GM12864 (cell line): ENCODE measurements around the gene GP5.

Experiments
- DNase-seq: peaks from one replicate; pipeline ENCODE4 v3.0.0-alpha.2; 2011; ENCODE audit warnings: low read depth
- H3K4me3 ChIP-seq: 2 replicates; pipeline ENCODE4 v1.5.1; 2011; ENCODE audit warnings: mild to moderate bottlenecking, low read depth, low read length, control low read depth
- CTCF ChIP-seq: IDR thresholded peaks from 2 replicates; pipeline ENCODE4 v1.5.1; 2011; ENCODE audit warnings: low read depth, mild to moderate bottlenecking, moderate library complexity, low read length, control low read depth, inconsistent platforms; ENCODE audit errors: missing control alignments

GP5 gene

DNA sequence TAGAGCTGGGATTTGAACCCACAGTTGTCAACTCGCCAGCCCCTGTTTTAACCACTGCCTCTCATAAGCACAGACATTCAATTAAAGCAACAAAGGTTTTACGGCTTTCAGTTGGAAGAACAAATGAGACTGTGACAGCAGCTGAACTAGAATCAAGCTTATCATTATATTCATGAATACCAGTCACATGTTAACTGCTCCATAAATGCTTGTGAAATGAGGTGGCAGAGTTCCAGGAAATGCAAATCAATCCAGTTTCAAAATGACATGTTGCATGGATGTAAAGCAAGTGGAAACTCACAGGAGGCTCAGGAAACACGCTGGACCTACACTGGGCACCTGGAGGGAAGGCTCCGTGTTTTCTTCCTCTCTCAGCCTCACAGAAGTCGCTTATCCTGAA lies 3.9 kb downstream of the GP5 start:
- H3K4me3 ChIP-seq: no peak overlapping the region
- no peak for DNase-seq
- no peak for TF ChIP-seq CTCF

DNA sequence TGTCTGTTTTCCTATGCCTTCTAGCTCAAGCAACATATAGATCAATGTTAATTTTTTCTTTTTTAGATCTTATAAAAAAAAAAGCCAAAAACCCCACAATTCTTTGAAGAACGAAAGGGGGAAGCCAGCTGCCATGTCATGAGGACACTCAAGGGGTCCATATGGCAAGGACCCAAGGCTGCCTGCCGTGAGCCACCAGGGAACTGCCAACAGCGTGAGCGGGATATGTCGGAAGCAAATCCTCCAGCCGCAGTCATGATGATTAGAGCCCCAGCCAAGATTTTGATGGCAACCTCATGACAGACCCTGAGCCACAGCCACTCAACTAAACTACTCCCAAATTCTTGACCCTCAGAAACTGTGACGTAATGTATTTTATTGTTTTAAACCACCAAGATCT lies 6.5 kb downstream of the GP5 start:
- no peak overlapping the region for H3K4me3 ChIP-seq
- no peak for TF ChIP-seq CTCF
- no peak for DNase-seq

GRCh38 chr3:194390835-194391234 lies 8.2 kb downstream of the GP5 start:
- H3K4me3 ChIP-seq: no peak overlapping the region
- TF ChIP-seq CTCF: no peak
- no peak for DNase-seq

GRCh38 chr3:194389269-194389668 lies 9.8 kb downstream of the GP5 start:
- DNase-seq: no peak
- TF ChIP-seq CTCF: no peak
- no peak overlapping the region for H3K4me3 ChIP-seq

DNA sequence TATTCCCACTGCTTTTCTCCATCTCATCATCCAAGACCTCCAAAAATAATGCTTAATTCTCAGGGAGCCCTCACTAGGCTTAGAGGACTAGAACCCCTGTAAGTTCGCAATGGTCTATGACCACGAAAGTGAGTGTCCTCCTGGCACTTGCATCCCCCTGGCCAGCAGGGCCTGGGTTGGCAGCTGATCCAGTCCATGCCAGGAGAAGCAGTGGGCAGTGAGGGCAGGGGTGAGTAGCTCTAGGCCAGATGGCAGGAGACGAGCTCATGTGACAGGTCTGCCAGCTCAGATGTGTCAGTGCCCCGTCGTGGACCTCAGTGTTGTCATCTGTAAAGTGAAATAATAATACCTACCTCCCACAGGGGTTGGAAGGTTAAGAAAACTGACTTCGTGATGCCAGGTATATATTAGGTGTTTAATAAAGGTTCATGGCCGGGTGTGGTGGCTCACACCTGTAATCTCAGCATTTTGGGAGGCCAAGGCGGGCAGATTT lies 11.1 kb downstream of the GP5 start:
- H3K4me3 ChIP-seq: no peak overlapping the region
- TF ChIP-seq CTCF: no peak
- no peak for DNase-seq

DNA sequence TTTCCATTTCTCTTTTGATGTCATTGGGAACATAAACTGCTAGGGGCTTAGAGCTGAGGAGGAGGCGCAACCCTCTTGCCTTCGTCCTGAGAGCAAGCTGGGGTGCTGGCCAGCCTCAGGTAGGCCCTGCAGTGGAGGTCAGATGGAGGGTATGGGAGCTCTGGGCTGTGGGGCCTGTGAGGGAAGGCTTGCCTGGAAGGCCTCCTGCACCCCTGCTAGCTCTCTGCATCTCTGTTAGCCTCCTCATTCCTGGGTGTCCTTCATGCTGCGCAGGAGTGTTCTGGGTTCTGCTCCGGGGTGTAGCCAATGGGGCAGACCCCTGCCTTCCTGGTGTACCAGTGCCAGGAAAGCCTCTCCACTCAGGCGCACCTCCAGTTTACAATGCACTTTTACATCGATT lies 11.8 kb downstream of the GP5 start:
- H3K4me3 ChIP-seq: no peak overlapping the region
- TF ChIP-seq CTCF: no peak
- no peak for DNase-seq

DNA sequence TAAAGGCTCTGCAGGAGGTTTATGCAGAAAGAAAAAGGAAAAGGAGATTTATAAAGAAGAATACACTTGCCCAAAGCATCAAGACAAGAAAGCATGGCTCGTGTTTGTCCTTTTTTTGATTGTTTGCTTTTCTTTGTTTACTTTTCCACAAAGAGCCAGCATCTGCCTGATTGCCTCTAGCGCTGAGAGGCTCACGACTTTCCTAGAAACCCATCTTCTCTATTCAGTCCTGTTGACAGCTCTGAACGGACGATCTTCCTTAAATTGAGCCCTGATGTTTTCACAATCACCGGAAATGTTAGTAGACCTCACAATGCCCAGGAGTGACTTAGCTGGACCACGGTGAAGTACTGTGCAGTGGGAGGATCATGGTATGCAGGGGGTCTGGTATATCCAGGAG lies 12.4 kb downstream of the GP5 start:
- no peak for TF ChIP-seq CTCF
- H3K4me3 ChIP-seq: no peak overlapping the region
- DNase-seq: no peak
